ENCODE data around the gene SLAIN1.
"Not testable (repeated sequence)": the region's sequence is repeated elsewhere in the genome, so short reads cannot be mapped to it uniquely, and the experiment has no call there.

Gene SLAIN1

DNA sequence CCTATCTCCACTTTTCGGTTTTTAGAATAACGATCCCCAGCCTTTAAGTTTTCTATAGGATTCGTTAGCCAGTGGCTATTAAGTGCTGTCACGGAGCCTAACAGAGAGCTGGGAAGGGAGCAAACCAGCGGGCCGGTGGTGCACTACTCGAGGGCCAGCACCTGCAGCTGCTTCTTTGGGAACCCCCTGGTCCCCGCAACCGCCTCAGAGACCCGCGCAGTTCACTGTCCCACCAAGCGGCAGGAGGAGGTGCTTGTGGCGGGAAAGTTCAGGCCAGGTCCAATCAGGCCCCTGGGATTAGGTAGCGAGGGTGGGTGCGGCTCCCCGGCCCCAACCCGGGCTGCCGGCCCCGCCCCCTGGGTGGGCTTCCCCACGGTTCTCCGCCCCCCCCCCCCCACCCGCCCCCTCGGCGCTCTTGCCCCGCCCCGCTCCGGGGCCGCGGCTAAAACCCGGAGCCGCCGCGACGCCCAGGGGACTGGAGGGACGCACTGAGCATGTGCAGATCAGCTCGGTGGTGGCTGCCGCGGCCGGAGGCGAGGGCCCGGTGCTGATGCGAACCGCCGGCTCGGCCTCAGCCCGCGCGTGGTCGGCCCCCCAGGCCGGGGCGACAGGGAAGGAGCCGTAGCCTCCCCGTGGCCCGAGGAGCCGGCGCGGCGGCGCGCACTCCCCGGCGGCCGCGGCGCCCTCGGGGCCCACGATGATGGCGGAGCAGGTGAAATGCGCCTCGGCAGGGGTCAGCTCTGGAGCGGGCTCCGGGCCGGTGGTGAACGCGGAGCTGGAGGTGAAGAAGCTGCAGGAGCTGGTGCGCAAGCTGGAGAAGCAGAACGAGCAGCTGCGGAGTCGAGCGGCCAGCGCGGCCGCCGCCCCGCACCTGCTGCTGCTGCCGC lies at the start of gene SLAIN1:
SLAIN1 (plus strand) TSS at position 471 of the 887 bp plus-strand sequence; CDS start at position 698, 227 bp downstream.
- DNase-seq, result peak in 1 of 2 donors; percentile 33

GRCh38 chr13:77650409-77650808 lies 47.1 kb upstream of the SLAIN1 start:
- DNase-seq, result no peak

DNA sequence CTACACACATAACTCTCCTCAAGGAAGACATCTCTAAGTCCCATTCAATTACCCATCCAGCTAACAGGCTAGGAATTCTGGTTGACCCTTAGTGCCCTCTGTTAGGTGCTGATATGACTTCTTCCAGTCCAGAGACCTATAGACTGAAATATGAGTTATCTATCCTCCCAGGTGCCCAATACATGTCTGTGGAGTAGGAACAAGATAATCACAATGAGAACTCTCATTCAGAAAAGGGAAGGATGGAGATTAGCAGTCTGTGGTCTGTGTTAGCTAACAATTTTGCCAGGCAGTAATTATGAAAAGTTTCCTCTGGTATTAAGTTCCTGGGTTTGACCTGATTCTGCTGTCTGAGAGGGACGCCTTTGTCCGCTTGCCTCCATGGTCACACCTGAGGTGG lies 44.2 kb upstream of the SLAIN1 start:
- DNase-seq, result no peak

DNA sequence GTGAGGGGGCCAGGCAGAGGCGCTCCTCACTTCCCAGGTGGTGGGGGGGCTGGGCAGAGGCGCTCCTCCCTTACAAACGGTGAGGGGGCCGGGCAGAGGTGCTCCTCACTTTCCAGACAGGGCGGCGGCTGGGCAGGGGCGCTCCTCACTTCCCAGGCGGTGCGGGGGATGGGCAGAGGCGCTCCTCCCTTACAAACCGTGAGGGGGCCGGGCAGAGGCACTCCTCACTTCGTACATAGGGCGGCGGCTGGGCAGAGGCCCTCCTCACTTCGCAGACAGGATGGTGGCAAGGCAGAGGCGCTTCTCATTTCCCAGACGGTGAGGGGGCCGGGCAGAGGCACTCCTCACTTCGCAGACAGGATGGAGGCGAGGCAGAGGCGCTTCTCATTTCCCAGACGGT lies 37.5 kb upstream of the SLAIN1 start:
- not testable (repeated sequence) for DNase-seq

DNA sequence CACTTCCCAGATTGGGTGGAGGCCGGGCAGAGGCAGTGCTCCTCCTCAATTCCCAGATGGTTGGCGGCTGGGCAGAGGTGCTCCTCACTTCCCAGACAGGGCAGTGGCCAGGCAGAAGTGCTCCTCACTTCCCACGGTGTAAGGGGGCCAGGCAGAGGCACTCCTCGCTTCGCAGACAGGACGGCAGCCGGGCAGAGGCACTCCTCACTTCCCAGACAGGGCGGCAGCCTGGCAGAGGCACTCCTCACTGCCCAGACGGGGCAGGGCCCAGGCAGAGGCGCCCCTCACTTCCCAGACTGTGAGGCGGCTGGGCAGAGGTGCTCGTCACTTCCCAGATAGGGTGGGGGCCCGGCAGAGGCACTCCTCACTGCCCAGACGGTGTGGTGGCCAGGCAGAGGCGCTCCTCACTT lies 36.6 kb upstream of the SLAIN1 start:
- no peak for DNase-seq

- not testable (repeated sequence) for DNase-seq
Observed at GRCh38 chr13:77662301-77662700, 35.2 kb upstream of the SLAIN1 start.

DNA sequence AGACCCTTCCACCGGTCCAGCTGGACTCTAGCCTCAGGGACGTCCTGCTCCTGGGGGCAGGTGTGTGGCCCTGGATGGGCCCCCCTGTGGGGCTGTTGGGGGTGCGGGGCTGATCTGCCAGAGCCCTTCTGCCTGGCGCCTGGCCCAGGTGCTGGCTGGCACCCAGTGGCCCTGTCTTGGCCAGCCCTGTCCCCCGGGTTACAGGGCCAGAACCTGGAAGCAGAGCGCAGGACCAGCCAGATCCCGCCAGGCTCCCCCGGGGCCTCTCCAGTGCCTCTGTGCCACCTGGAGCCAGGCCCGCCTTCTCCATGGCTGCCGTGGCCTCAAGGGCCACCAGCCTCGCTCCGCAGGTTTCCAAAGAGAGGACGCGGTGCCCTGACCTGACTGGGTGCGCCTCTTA lies 34.7 kb upstream of the SLAIN1 start:
- DNase-seq, result not testable (repeated sequence)

- no peak for DNase-seq
Observed at GRCh38 chr13:77674852-77675251, 22.6 kb upstream of the SLAIN1 start.

GRCh38 chr13:77678691-77679235 lies 18.7 kb upstream of the SLAIN1 start:
- no peak for DNase-seq

- DNase-seq, result no peak
Observed at GRCh38 chr13:77687799-77688198, 9.7 kb upstream of the SLAIN1 start.

DNA sequence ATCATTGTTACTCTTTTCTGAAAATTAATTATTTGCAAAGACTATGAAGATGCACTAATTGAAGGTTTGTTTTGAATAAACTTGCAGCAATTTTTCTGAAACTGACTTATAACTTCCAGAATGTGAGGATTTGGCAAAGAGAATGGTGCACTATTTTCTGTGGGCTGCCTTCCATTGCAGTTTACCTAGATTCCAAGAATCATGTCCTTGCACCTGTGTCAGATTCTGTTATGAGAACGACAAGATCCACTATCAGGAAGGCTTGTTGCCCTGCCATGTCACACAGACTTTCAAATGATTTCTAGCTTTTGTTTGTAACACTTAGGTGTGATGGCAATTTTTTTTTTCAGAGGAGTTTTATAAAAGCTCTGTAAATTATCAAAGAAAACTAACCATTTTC lies 5.6 kb upstream of the SLAIN1 start:
- DNase-seq, result no peak

GRCh38 chr13:77692746-77693448 lies 4.6 kb upstream of the SLAIN1 start:
- no peak for DNase-seq

DNA sequence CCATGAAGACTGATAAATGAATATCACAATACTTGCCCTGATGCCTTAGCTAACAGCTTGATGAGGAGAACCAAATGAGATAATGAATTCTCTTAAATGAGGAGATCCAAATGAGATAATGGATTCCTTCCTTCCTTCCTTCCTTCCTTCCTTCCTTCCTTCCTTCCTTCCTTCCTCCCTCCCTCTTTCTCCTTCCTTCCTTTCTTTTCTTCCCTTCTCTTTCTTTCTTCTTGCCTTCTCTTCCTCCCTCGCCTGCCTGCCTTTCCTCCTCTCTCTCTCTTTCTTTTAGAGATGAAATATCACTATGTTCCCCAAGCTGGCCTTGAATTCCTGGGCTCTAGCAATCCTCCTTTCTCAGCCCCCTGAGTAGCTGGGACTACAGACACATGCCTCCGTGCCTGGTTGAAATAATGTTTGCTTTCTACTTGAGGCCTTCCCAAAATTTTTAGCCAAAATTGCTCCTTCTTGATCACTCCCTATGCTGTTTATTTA lies 4.0 kb upstream of the SLAIN1 start:
- no peak for DNase-seq

DNA sequence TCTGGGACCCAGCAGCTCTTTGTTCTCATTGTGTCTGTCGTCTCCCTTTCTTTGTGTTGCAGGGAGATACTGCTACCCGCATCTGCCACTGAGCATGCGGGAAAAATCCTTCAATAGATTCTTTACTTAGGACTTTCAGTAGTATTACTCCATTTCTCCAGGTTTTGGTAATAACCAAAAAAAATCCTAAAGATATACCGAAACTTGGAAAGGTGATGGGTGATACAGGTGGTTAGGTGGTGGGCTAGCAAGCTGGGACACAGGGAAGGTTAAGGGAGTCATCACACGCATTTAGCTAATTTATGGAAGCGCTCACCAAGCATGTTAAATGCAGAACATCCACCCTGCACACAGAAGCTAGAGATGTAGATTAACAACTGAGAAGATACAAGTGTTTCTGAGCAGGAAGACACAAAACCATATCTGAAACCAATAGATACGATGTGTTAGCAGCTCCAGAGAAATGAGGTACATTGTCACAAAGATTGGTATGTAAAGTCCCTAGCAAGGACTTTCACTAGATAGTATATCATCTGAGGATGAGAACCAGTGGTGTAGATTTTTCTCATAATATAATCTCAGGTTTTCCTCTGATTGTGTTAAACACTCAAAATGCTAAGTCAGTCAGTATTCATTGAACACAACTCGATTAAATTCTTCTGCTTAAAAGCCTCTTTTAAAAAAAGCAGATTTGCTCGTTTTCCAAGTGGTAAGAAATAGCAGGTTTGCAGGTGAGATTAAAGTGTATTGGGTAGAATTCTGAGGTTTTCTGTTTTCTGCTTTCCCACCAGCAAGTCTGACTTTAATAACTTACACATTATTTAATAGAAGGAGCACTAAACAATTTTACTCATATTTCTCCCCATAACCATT lies 1.2 kb upstream of the SLAIN1 start:
- no peak for DNase-seq

DNA sequence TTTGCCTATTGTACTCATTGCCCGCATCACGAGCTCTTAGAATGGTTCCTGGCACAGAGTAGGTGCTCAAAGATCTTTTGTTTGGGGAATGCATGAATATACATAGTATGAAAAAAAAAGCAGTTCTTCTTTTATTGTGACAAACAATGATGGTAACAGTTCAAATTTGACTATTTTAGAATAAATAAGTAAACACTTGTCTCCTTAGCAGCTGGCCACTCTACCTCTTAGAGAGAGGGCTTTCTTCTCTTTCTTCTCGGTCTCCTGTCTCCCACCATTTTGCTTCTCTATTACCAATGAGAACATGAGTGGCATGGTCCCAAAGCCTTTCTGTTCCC lies 639 bp upstream of the SLAIN1 start:
- DNase-seq, result no peak

- peak in 1 of 2 donors; percentile 6 for DNase-seq
Observed at GRCh38 chr13:77698201-77699058, 943 bp downstream of the SLAIN1 start.

DNA sequence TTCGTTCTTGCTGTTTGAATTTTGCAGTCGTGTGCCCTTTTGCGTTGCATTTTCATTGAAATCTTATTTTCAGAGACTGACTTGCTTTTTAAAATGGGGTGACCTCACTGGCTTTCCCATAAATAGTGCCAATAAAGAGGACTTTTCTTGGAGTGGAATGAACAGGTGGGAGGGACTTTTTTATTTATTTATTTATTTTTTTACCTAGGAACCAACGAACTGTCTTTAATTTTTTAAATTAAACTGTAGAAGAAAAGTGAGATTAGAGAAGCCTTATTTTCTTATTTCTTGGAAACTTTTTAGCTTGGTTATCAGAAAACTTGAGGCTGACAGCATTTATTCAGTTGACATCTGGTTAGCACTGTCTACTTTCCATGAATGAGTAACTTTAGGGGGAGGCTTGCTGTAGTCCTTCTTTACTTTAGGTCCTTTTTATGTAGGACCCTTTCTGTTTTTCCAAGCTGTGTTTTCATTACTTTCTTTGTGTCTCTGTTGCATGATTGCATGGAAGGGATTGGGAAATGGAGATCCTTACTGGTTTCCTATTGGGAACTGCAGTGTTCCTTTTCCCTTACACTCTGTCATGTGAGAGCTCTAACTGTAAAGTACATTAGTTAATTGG lies 1.7 kb downstream of the SLAIN1 start:
- no peak for DNase-seq

- no peak for DNase-seq
Observed at GRCh38 chr13:77701305-77701704, 3.8 kb downstream of the SLAIN1 start.

GRCh38 chr13:77702366-77702765 lies 4.9 kb downstream of the SLAIN1 start:
- DNase-seq, result no peak

DNA sequence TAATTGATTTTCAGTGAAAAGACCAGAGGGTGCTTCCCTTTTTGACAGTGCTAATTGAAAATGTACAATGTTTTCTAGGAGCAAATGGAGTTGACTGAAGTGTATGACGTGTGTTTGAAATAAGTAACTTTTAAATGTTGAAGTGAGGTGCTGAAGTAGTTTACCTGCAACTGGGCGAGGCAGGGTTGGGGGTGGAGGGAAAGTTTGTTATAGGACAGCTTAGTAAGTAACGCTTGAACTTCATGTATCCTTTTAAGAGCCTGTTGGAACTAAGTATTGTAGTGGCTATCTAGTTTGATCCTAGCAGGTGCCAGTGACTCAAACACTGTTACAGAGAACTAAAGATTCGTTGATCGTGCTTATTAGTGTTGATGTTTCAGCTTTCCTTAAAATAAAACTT lies 5.9 kb downstream of the SLAIN1 start:
- DNase-seq, result no peak

DNA sequence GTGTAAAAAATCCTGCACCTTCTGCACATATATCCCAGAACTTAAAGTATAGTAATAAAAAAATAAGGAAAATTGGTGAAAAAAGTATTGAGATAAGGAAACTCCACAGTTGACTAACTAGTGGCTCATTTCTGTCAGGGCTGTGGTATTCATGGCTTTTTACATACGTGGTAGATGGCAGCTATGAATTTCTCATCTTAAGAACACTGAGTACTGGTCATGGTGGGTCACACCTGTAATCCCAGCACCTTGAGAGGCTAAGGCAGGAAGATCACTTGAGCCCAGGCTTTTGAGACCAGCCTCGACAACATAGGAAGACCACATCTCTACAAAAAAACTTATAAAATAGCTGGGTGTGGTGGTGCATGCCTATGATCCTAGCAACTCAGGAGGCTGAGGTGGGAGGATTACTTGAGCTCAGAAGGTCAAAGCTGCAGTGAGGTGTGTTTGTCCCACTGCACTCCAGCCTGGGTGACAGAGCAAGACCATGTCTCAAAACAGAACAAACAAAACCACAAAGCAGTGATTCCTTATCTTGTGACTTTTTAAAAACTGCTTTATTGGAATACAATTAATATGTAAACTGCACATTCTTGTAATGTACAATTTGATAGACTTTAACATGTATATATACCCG lies 16.8 kb downstream of the SLAIN1 start:
- no peak for DNase-seq

All from bone marrow (tissue), 2 donors.